H1 (cell line): Measurements from ENCODE around the gene AP4M1. TPM values are rescaled to one million over a fixed set of nuclear protein-coding genes. Genes with fewer than 3 reads are reported as not detected.

Source experiments
- CTCF ChIA-PET: fragments of 300-600 bp; sonication (Branson Sonifier 250); formaldehyde crosslinking; loops from one replicate; lab custom pipeline; 2021; ENCODE audit not compliant: partially characterized antibody; lab: Charles Lee
- POLR2A ChIA-PET: fragments of 300-600 bp; sonication (Branson Sonifier 250); formaldehyde crosslinking; loops from one replicate; lab custom pipeline; 2021; ENCODE audit warnings: inconsistent platforms; ENCODE audit not compliant: partially characterized antibody; lab: Charles Lee
- DNase-seq, 2 experiments: peaks; one replicate each; pipeline versions ENCODE4 v3.0.0 to v3.0.0-alpha.2; 2010 to 2022; ENCODE audit warnings: low spot score in 2 of 2, low read depth in 1 of 2, mixed read lengths in 1 of 2
- FAIRE-seq: peaks from 2 replicates; lab custom pipeline; 2011; peaks lifted over from hg19 to GRCh38; lab: Jason Lieb, UNC
- H2AFZ ChIP-seq: 2 replicates; pipeline ENCODE4 v1.8.1; 2012; ENCODE audit warnings: low read length, inconsistent platforms
- H2AK5ac ChIP-seq: 2 replicates; pipeline ENCODE4 v1.6.1; 2013; ENCODE audit warnings: low read depth, low read length
- H2BK120ac ChIP-seq: replicated peaks from 2 replicates; pipeline ENCODE3; 2013; ENCODE audit warnings: low read depth, low read length, inconsistent platforms
- H2BK12ac ChIP-seq: 2 replicates; pipeline ENCODE4 v1.6.1; 2013; ENCODE audit warnings: low read depth, low read length
- H2BK15ac ChIP-seq: 2 replicates; pipeline ENCODE4 v1.6.1; 2013; ENCODE audit warnings: low read length
- H2BK20ac ChIP-seq: 2 replicates; pipeline ENCODE4 v1.6.1; 2013; ENCODE audit warnings: low read length
- H2BK5ac ChIP-seq: 2 replicates; pipeline ENCODE4 v1.6.1; 2013; ENCODE audit warnings: low read depth, low read length
- H3K14ac ChIP-seq: 2 replicates; pipeline ENCODE4 v1.6.1; 2013; ENCODE audit warnings: inconsistent platforms; ENCODE audit not compliant: insufficient read length
- H3K18ac ChIP-seq: 2 replicates; pipeline ENCODE4 v1.6.1; 2013; ENCODE audit warnings: low read length; ENCODE audit errors: extremely low read depth
- H3K23ac ChIP-seq: 2 replicates; pipeline ENCODE4 v1.6.1; 2013; ENCODE audit warnings: inconsistent platforms; ENCODE audit not compliant: insufficient read length
- H3K23me2 ChIP-seq: 2 replicates; pipeline ENCODE4 v1.6.1; 2013; ENCODE audit warnings: low read depth, low read length
- H3K27ac ChIP-seq: 2 replicates; pipeline ENCODE4 v1.6.1; 2011; ENCODE audit warnings: low read depth, low read length, inconsistent platforms
- H3K27me3 ChIP-seq, 4 experiments: replicated peaks in 1 of 4; 1 replicate in 1 of 4; 2 replicates in 3 of 4; pipeline versions ENCODE4 v1.6.1 to v1.8.1; 2011 to 2013; ENCODE audit warnings: low read length in 3 of 4, mild to moderate bottlenecking in 3 of 4, inconsistent platforms in 2 of 4, mixed read lengths in 2 of 4, moderate library complexity in 1 of 4; ENCODE audit not compliant: control insufficient read depth in 3 of 4, insufficient read depth in 3 of 4; ENCODE audit errors: extremely low read depth in 1 of 4
- H3K36me3 ChIP-seq, 4 experiments: 2 replicates each; pipeline versions ENCODE4 v1.6.1 to v1.8.1; 2011 to 2013; ENCODE audit warnings: mild to moderate bottlenecking in 4 of 4, low read length in 3 of 4, moderate library complexity in 2 of 4, control low read depth in 1 of 4, inconsistent platforms in 1 of 4; ENCODE audit not compliant: insufficient read depth in 4 of 4, control insufficient read depth in 2 of 4
- H3K4ac ChIP-seq: replicated peaks from 2 replicates; pipeline ENCODE3; 2013; ENCODE audit warnings: low read length, low read depth, mixed read lengths, inconsistent platforms; ENCODE audit not compliant: insufficient read length
- H3K4me1 ChIP-seq, 4 experiments: replicated peaks in 1 of 4; 1 replicate in 1 of 4; 2 replicates in 3 of 4; pipeline versions ENCODE4 v1.6.1 to v1.8.1; 2011 to 2013; ENCODE audit warnings: low read length in 3 of 4, inconsistent platforms in 2 of 4, mixed read lengths in 1 of 4; ENCODE audit not compliant: insufficient read depth in 4 of 4, control insufficient read depth in 3 of 4
- H3K4me2 ChIP-seq, 2 experiments: 2 replicates each; pipeline versions ENCODE4 v1.6.1 to v1.8.1; 2011 to 2013; ENCODE audit warnings: low read depth in 2 of 2, low read length in 2 of 2, control low read depth in 1 of 2, inconsistent platforms in 1 of 2, mild to moderate bottlenecking in 1 of 2; ENCODE audit not compliant: insufficient read depth in 1 of 2
- H3K4me3 ChIP-seq, 4 experiments: fragments of 200-600, 300-600 bp in 1 of 4; sonication (generic), shearing (Covaris generic), sonication (Bioruptor Twin) in 1 of 4; 2 replicates each; pipeline versions ENCODE4 v1.5.1 to v1.8.1; 2011 to 2016; ENCODE audit warnings: low read length in 4 of 4, low read depth in 3 of 4, control low read depth in 2 of 4, inconsistent platforms in 2 of 4, mild to moderate bottlenecking in 2 of 4, mixed read lengths in 1 of 4, moderate library complexity in 1 of 4; ENCODE audit not compliant: insufficient read depth in 2 of 4; ENCODE audit errors: extremely low read depth in 1 of 4
- H3K56ac ChIP-seq: replicated peaks from 2 replicates; pipeline ENCODE3; 2013; ENCODE audit warnings: low read depth, mild to moderate bottlenecking, mixed read lengths, low read length, inconsistent platforms; ENCODE audit not compliant: insufficient read length
- H3K79me1 ChIP-seq: 2 replicates; pipeline ENCODE4 v1.6.1; 2013; ENCODE audit warnings: low read depth, low read length, control low read depth
- H3K79me2 ChIP-seq, 2 experiments: 2 replicates each; pipeline versions ENCODE4 v1.6.1 to v1.8.1; 2012 to 2013; ENCODE audit warnings: low read length in 2 of 2, mild to moderate bottlenecking in 2 of 2, inconsistent platforms in 1 of 2; ENCODE audit not compliant: insufficient read depth in 2 of 2, control insufficient read depth in 1 of 2
- H3K9ac ChIP-seq, 4 experiments: replicated peaks in 1 of 4; 1 replicate in 1 of 4; 2 replicates in 3 of 4; pipeline versions ENCODE4 v1.6.1 to v1.8.1; 2011 to 2013; ENCODE audit warnings: low read depth in 3 of 4, low read length in 3 of 4, control low read depth in 2 of 4, mild to moderate bottlenecking in 2 of 4, moderate library complexity in 2 of 4, inconsistent platforms in 1 of 4; ENCODE audit errors: extremely low read depth in 1 of 4
- H3K9me3 ChIP-seq, 2 experiments: 2 replicates each; pipeline versions ENCODE4 v1.6.1 to v1.8.1; 2012 to 2013; ENCODE audit warnings: mild to moderate bottlenecking in 2 of 2, moderate library complexity in 2 of 2, control low read depth in 1 of 2, inconsistent platforms in 1 of 2, low read depth in 1 of 2, low read length in 1 of 2, mixed read lengths in 1 of 2; ENCODE audit not compliant: insufficient read depth in 2 of 2
- H4K20me1 ChIP-seq, 2 experiments: replicated peaks in 1 of 2; 2 replicates each; pipeline versions ENCODE3 to v1.8.1; 2011 to 2013; ENCODE audit warnings: inconsistent platforms in 2 of 2, low read length in 2 of 2, mild to moderate bottlenecking in 1 of 2; ENCODE audit not compliant: insufficient read depth in 2 of 2, control insufficient read depth in 1 of 2
- H4K5ac ChIP-seq: 2 replicates; pipeline ENCODE4 v1.6.1; 2013; ENCODE audit warnings: low read length, low read depth, mixed read lengths, inconsistent platforms; ENCODE audit not compliant: insufficient read length
- H4K8ac ChIP-seq: 2 replicates; pipeline ENCODE4 v1.8.0; 2013; ENCODE audit warnings: mild to moderate bottlenecking, moderate library complexity, low read length, inconsistent platforms; ENCODE audit not compliant: insufficient read depth; ENCODE audit errors: extremely low read depth
- H4K91ac ChIP-seq: replicated peaks from 2 replicates; pipeline ENCODE3; 2013; ENCODE audit warnings: low read length, mixed read lengths, inconsistent platforms; ENCODE audit not compliant: insufficient read length
- PHF8 ChIP-seq: fragments of 200-600 bp; sonication (generic); conservative IDR thresholded peaks from 2 replicates; pipeline ENCODE4 v1.7.1; 2012; ENCODE audit warnings: low read depth, mild to moderate bottlenecking, inconsistent platforms, low read length, moderate library complexity
- TBP ChIP-seq: IDR thresholded peaks from 2 replicates; pipeline ENCODE4 v1.6.1; 2011; ENCODE audit warnings: low read depth, low read length, improper control_type of control experiment
- WGBS, 2 experiments: shearing (Covaris generic) in 1 of 2; methylation state at CpG; one replicate each; pipeline versions ENCODE4 v1.1.6 to v1.1.7; 2013 to 2015; ENCODE audit warnings: low lambda C conversion rate in 2 of 2, mixed read lengths in 2 of 2, inconsistent platforms in 1 of 2, low coverage in 1 of 2, missing lambda C conversion rate in 1 of 2; ENCODE audit not compliant: insufficient replicate concordance in 2 of 2, insufficient coverage in 1 of 2, insufficient read length in 1 of 2; ENCODE audit errors: extremely low coverage in 1 of 2, missing lambda C conversion rate in 1 of 2; 5-methylcytosine and 5-hydroxymethylcytosine counted together
- polyA plus RNA-seq, 7 experiments: library from polyadenylated mRNA; depleted of rRNA in 3 of 7; stranded (reverse) in 5 of 7; unstranded in 2 of 7; fragments of >200 nt in 5 of 7; fragments of 200-250 nt in 2 of 7; gene quantifications; 1 replicate in 5 of 7; 2 replicates in 1 of 7; 4 replicates in 1 of 7; pipeline versions ENCODE4 v1.2.1 to v1.2.3, GENCODE V29; 2011 to 2013; ENCODE audit warnings: missing spikeins in 2 of 7, mixed read lengths in 2 of 7
- total RNA-seq: library from RNA; stranded (reverse); fragmentation: NEBNext Ultra II Directional; extraction: Animal tissue kit (Norgen Biotek cat#: 25700); gene quantifications from 2 replicates; pipeline ENCODE4 v1.2.1, GENCODE V29; 2021

AP4M1 gene
- total and polyA plus RNA-seq, 2 of the 8 experiments (the other 6 are each of a cell fraction or from before 2014, with no cell fraction given) = 15.2 to 16.6 TPM

DNA sequence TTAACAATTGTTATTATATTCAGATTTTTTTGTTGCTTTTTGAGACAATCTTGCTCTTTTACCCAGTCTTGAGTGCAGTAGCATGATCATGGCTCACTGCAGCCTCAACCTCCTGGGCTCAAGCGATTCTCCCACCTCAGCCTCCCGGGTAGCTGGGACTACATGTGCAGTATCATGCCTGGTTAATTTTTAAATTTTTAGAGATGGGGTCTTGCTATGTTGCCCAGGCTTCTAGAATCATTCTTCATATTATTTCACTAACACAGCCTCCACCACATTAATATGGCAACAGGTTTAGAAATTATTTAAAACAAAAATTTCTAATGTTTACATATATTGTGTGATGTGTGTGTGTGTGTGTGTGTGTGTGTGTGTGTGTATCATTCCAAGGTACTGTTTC lies 45.8 kb downstream of the AP4M1 start:
- CTCF ChIA-PET = interaction anchor here (0.6 to 10.2 kb wide), 5 partner anchors 15 to 228 kb away, joined by 3 to 108 read pairs (median 5); no protein-coding TSS in a partner anchor

More for the DNA sequence above, 45.8 kb downstream of the AP4M1 start:
- peaks cover 0 to 12% of the 10 kb centered on the region in 2 experiments; a peak in 2 of 4 replicates for H3K79me2 ChIP-seq
- H3K4me1 ChIP-seq = peaks cover 0 to 4% (median under 1%) of the 10 kb centered on the region in 4 experiments; a peak in 2 of 7 replicates
- H2BK5ac ChIP-seq = no peak overlapping the region
- 96% methylated on average over 2 of the region's 2 CpGs; no CpG with 5 or more reads in 1 of the 2 experiments for WGBS, 2 experiments
- no peak overlapping the region for H4K91ac ChIP-seq
- no peak overlapping the region for H4K8ac ChIP-seq
- POLR2A ChIA-PET = interaction anchor here (0.7 to 2.2 kb wide), 8 partner anchors 9 to 65 kb away, joined by 3 to 17 read pairs (median 5); partner anchors contain the start of genes AP4M1, MBLAC1 and MCM7
- H3K4me2 ChIP-seq = no peak overlapping the region
- H2BK120ac ChIP-seq = no peak overlapping the region
- no peak overlapping the region for H2BK20ac ChIP-seq
- H3K23me2 ChIP-seq = peaks cover 3% of the 10 kb centered on the region
- no peak overlapping the region for H2AFZ ChIP-seq
- H3K23ac ChIP-seq = no peak overlapping the region
- H2BK15ac ChIP-seq = no peak overlapping the region
- TF ChIP-seq TBP (no peak), PHF8 (no peak)
- H3K27ac ChIP-seq = no peak overlapping the region
- no peaks in the 10 kb centered on the region for H3K9me3 ChIP-seq
- H2AK5ac ChIP-seq = no peak overlapping the region
- DNase-seq = no peak
- no peak overlapping the region for H3K18ac ChIP-seq
- no peak overlapping the region for H2BK12ac ChIP-seq
- H3K27me3 ChIP-seq = no peaks in the 10 kb centered on the region
- no peak overlapping the region for H3K14ac ChIP-seq
- H4K5ac ChIP-seq = no peak overlapping the region
- no peak overlapping the region for H3K56ac ChIP-seq
- no peaks in the 10 kb centered on the region; the same call in 1 of the 2 replicates for H3K79me1 ChIP-seq
- H3K4me3 ChIP-seq = no peak overlapping the region
- FAIRE-seq = no peak
- no peak overlapping the region for H3K4ac ChIP-seq
- no peak overlapping the region for H3K9ac ChIP-seq
- H4K20me1 ChIP-seq = peaks cover 0 to 1% of the 10 kb centered on the region in 2 experiments
- H3K36me3 ChIP-seq = peaks cover 0 to 3% (median 1%) of the 10 kb centered on the region in 4 experiments; a peak in 3 of 8 replicates
